Vagina (tissue), 2 donors: ENCODE measurements around the gene EIF5B.

Experiments used
- CTCF ChIP-seq, 3 experiments: fragments of 450-650 bp in 2 of 3; fragments of 200-600 bp in 1 of 3; sonication (generic) in 1 of 3; IDR thresholded peaks; one replicate each; pipeline ENCODE4 v1.5.1; 2017 to 2019; ENCODE audit warnings: antibody characterized with exemption in 3 of 3, mild to moderate bottlenecking in 2 of 3, moderate library complexity in 2 of 3
- POLR2A ChIP-seq, 2 donors: fragments of 450-650 bp; IDR thresholded peaks; one replicate each; pipeline ENCODE4 v1.6.1; 2017; ENCODE audit warnings: antibody characterized with exemption in 2 of 2, mild to moderate bottlenecking in 2 of 2, moderate library complexity in 2 of 2

GRCh38 chr2:99436874-99437273 lies 99.7 kb downstream of the EIF5B start:
- no peak for TF ChIP-seq CTCF (IDR thresholded peaks at IDR 0.05)
- no peak for TF ChIP-seq POLR2A (IDR thresholded peaks at IDR 0.05)
